Loucy (cell line): ENCODE data around the gene TMEM132A.

Source experiments
- H2AFZ ChIP-seq: fragments of 200-600 bp; sonication (generic); 2 replicates; pipeline ENCODE4 v1.6.0; 2016; ENCODE audit warnings: antibody characterized with exemption, mild to moderate bottlenecking, low read length, moderate library complexity
- H3F3A ChIP-seq: fragments of 200-600 bp; 2 replicates; pipeline ENCODE4 v1.6.0; 2016; ENCODE audit warnings: antibody characterized with exemption, low read depth, mild to moderate bottlenecking
- H3K27me3 ChIP-seq: fragments of 200-600 bp; sonication (generic); 2 replicates; pipeline ENCODE4 v1.6.1; 2014; ENCODE audit warnings: low read length, mild to moderate bottlenecking; ENCODE audit not compliant: insufficient read depth, poor library complexity, severe bottlenecking
- H3K36me3 ChIP-seq: fragments of 200-600 bp; sonication (generic); 2 replicates; pipeline ENCODE4 v1.6.1; 2016; ENCODE audit warnings: low read length; ENCODE audit not compliant: insufficient read depth
- H3K4me1 ChIP-seq: fragments of 200-600 bp; sonication (generic); 2 replicates; pipeline ENCODE4 v1.5.1; 2014; ENCODE audit warnings: low read length, mild to moderate bottlenecking; ENCODE audit not compliant: insufficient read depth, poor library complexity, severe bottlenecking
- H3K4me2 ChIP-seq: fragments of 200-600 bp; sonication (generic); 2 replicates; pipeline ENCODE4 v1.6.0; 2014; ENCODE audit warnings: antibody characterized with exemption, low read length, low read depth, mild to moderate bottlenecking; ENCODE audit not compliant: poor library complexity, severe bottlenecking
- H3K4me3 ChIP-seq: fragments of 200-600 bp; sonication (generic); 2 replicates; pipeline ENCODE4 v1.5.1; 2014; ENCODE audit warnings: low read length, mild to moderate bottlenecking, mixed read lengths; ENCODE audit not compliant: poor library complexity, severe bottlenecking
- H3K79me2 ChIP-seq: fragments of 200-600 bp; sonication (generic); 2 replicates; pipeline ENCODE4 v1.6.1; 2014; ENCODE audit warnings: low read length; ENCODE audit not compliant: insufficient read depth
- H3K9ac ChIP-seq: fragments of 200-600 bp; sonication (generic); 2 replicates; pipeline ENCODE4 v1.6.0; 2014; ENCODE audit warnings: mild to moderate bottlenecking, low read depth, low read length, moderate library complexity; ENCODE audit not compliant: poor library complexity, severe bottlenecking
- H3K9me2 ChIP-seq: fragments of 200-600 bp; sonication (generic); replicated peaks from 2 replicates; pipeline ENCODE4 v1.6.1; 2016; ENCODE audit warnings: low read depth, low read length, mixed read lengths
- H3K9me3 ChIP-seq: fragments of 200-600 bp; sonication (generic); 2 replicates; pipeline ENCODE4 v1.6.1; 2014; ENCODE audit warnings: mild to moderate bottlenecking, antibody characterized with exemption, low read length, low read depth; ENCODE audit not compliant: insufficient read depth
- H4K20me1 ChIP-seq: fragments of 200-600 bp; sonication (generic); 2 replicates; pipeline ENCODE4 v1.6.0; 2014; ENCODE audit warnings: antibody characterized with exemption, low read length, mild to moderate bottlenecking; ENCODE audit not compliant: insufficient read depth, poor library complexity, severe bottlenecking
- EZH2phosphoT487 ChIP-seq: fragments of 200-600 bp; IDR thresholded peaks from 2 replicates; pipeline ENCODE4 v1.6.1; 2018; ENCODE audit warnings: antibody characterized with exemption, mild to moderate bottlenecking, moderate library complexity, borderline replicate concordance
- TF ChIP-seq, protein P1 (sequence below): fragments of 200-600 bp; sonication (generic); conservative IDR thresholded peaks from 2 replicates; pipeline ENCODE4 v1.5.1; 2014; ENCODE audit warnings: mild to moderate bottlenecking, antibody characterized with exemption, low read length

Gene TMEM132A

GRCh38 chr11:60984636-60985035 lies 60.4 kb downstream of the TMEM132A start:
- no peaks in the 10 kb centered on the region for H3K27me3 ChIP-seq
- H3K4me2 ChIP-seq = no peak overlapping the region
- no peaks in the 10 kb centered on the region for H4K20me1 ChIP-seq
- TF ChIP-seq, protein P1, sequence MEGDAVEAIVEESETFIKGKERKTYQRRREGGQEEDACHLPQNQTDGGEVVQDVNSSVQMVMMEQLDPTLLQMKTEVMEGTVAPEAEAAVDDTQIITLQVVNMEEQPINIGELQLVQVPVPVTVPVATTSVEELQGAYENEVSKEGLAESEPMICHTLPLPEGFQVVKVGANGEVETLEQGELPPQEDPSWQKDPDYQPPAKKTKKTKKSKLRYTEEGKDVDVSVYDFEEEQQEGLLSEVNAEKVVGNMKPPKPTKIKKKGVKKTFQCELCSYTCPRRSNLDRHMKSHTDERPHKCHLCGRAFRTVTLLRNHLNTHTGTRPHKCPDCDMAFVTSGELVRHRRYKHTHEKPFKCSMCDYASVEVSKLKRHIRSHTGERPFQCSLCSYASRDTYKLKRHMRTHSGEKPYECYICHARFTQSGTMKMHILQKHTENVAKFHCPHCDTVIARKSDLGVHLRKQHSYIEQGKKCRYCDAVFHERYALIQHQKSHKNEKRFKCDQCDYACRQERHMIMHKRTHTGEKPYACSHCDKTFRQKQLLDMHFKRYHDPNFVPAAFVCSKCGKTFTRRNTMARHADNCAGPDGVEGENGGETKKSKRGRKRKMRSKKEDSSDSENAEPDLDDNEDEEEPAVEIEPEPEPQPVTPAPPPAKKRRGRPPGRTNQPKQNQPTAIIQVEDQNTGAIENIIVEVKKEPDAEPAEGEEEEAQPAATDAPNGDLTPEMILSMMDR = no peak
- no peak for TF ChIP-seq EZH2phosphoT487
- no peaks in the 10 kb centered on the region for H3K9me2 ChIP-seq
- no peak overlapping the region for H2AFZ ChIP-seq
- 0 out of 2 replicates have a peak, but pooled peaks cover 3% of the 10 kb centered on the region for H3K36me3 ChIP-seq
- no peaks in the 10 kb centered on the region for H3K79me2 ChIP-seq
- H3F3A ChIP-seq = no peaks in the 10 kb centered on the region
- H3K9ac ChIP-seq = no peak overlapping the region
- H3K4me3 ChIP-seq = no peak overlapping the region
- no peaks in the 10 kb centered on the region for H3K9me3 ChIP-seq
- H3K4me1 ChIP-seq = no peaks in the 10 kb centered on the region

DNA sequence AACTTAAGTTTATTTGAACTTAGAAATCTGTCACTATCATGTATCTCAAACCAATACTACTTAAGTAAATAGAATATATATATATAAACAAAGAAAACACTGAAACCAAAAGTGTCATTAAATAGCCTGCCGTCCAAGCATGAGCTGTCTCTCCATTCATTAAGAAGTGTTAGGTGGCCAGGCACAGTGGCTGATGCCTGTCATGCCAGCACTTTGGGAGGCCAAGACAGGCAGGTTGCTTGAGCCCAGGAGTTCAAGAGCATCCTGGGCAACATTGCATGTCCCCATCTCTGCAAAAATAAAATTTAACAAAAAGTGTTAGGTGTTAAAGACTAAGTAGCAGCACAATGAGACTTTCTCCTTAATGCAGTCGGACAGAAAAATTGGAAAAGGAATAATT lies 61.2 kb downstream of the TMEM132A start:
- no peak overlapping the region for H3K4me3 ChIP-seq
- 0 out of 2 replicates have a peak, but pooled peaks cover 3% of the 10 kb centered on the region for H3K36me3 ChIP-seq
- no peaks in the 10 kb centered on the region for H3K27me3 ChIP-seq
- H3K9me2 ChIP-seq = no peaks in the 10 kb centered on the region
- no peaks in the 10 kb centered on the region for H3K79me2 ChIP-seq
- H3K9me3 ChIP-seq = no peaks in the 10 kb centered on the region
- TF ChIP-seq EZH2phosphoT487 = no peak
- TF ChIP-seq, protein P1 = no peak
- no peaks in the 10 kb centered on the region for H3F3A ChIP-seq
- no peak overlapping the region for H2AFZ ChIP-seq
- H3K9ac ChIP-seq = no peak overlapping the region
- no peaks in the 10 kb centered on the region for H4K20me1 ChIP-seq
- H3K4me2 ChIP-seq = no peak overlapping the region
- H3K4me1 ChIP-seq = no peaks in the 10 kb centered on the region

- Histone ChIP-seq H3K9me3 (no peaks in the 10 kb centered on the region), H3F3A (no peaks in the 10 kb centered on the region), H3K4me2 (no peak overlapping the region), H3K4me3 (no peak overlapping the region), H2AFZ (no peak overlapping the region), H3K4me1 (no peaks in the 10 kb centered on the region), H3K36me3 (0 out of 2 replicates have a peak, but pooled peaks cover 3% of the 10 kb centered on the region), H3K79me2 (no peaks in the 10 kb centered on the region), H3K27me3 (no peaks in the 10 kb centered on the region), H3K9me2 (no peaks in the 10 kb centered on the region), H3K9ac (no peak overlapping the region), H4K20me1 (no peaks in the 10 kb centered on the region)
- TF ChIP-seq, protein P1 = no peak
- TF ChIP-seq EZH2phosphoT487 = no peak
Measured at GRCh38 chr11:60985991-60986915, 62.0 kb downstream of the TMEM132A start.
